Embryonic facial prominence (tissue), 1 donor: ENCODE results near the gene ANKRD22.

Experiments used
- DNase-seq: peaks from one replicate; pipeline ENCODE4 v3.0.0-alpha.2; 2016; ENCODE audit errors: extremely low spot score

ANKRD22 gene

GRCh38 chr10:88835096-88835909 is 16.3 kb downstream of the ANKRD22 start:
- DNase-seq: peak; percentile 59

- DNase-seq: no peak
Measured at GRCh38 chr10:88833723-88834122, 17.9 kb downstream of the ANKRD22 start.

- DNase-seq: no peak
Measured at GRCh38 chr10:88833156-88833555, 18.5 kb downstream of the ANKRD22 start.

GRCh38 chr10:88832376-88832775 is 19.3 kb downstream of the ANKRD22 start:
- no peak for DNase-seq

- no peak for DNase-seq
Measured at GRCh38 chr10:88831709-88832108, 19.9 kb downstream of the ANKRD22 start.

- no peak for DNase-seq
Measured at GRCh38 chr10:88830643-88831268, 20.9 kb downstream of the ANKRD22 start.

GRCh38 chr10:88828310-88828709 is 23.3 kb downstream of the ANKRD22 start:
- no peak for DNase-seq

- no peak for DNase-seq
Measured at GRCh38 chr10:88827671-88828070, 24.0 kb downstream of the ANKRD22 start.

- DNase-seq: no peak
Measured at GRCh38 chr10:88826388-88826787, 25.3 kb downstream of the ANKRD22 start.

GRCh38 chr10:88820748-88821401 is 30.8 kb downstream of the ANKRD22 start:
- DNase-seq: peak; percentile 59

- DNase-seq: no peak
Measured at GRCh38 chr10:88819290-88819689, 32.4 kb downstream of the ANKRD22 start.

GRCh38 chr10:88813200-88813599 is 38.4 kb downstream of the ANKRD22 start:
- no peak for DNase-seq

- no peak for DNase-seq
Measured at GRCh38 chr10:88810196-88810961, 41.3 kb downstream of the ANKRD22 start.

- DNase-seq: no peak
Measured at GRCh38 chr10:88809621-88810020, 42.0 kb downstream of the ANKRD22 start.

GRCh38 chr10:88805924-88806323 is 45.7 kb downstream of the ANKRD22 start:
- DNase-seq: no peak

- no peak for DNase-seq
Measured at GRCh38 chr10:88805361-88805760, 46.3 kb downstream of the ANKRD22 start.

GRCh38 chr10:88804083-88804812 is 47.4 kb downstream of the ANKRD22 start:
- no peak for DNase-seq

- no peak for DNase-seq
Measured at GRCh38 chr10:88803641-88804040, 48.0 kb downstream of the ANKRD22 start.

- no peak for DNase-seq
Measured at GRCh38 chr10:88802523-88803285, 48.9 kb downstream of the ANKRD22 start, which contains the start of gene LIPM. Gene LIPM (plus strand): TSS chr10:88802730. CDS start chr10:88802897, 167 bp downstream.
